Globus pallidus (tissue), 1 donor: Measurements from ENCODE around the gene TMEM79.
"Not testable (repeated sequence)": the region's sequence is repeated elsewhere in the genome, so short reads cannot be mapped to it uniquely, and the experiment has no call there.

Experiments used
- DNase-seq: peaks from one replicate; pipeline ENCODE4 v3.0.0-alpha.2; 2015; ENCODE audit warnings: low spot score

TMEM79 gene

GRCh38 chr1:156303241-156303640 is 19.1 kb downstream of the TMEM79 start:
- DNase-seq = no peak

DNA sequence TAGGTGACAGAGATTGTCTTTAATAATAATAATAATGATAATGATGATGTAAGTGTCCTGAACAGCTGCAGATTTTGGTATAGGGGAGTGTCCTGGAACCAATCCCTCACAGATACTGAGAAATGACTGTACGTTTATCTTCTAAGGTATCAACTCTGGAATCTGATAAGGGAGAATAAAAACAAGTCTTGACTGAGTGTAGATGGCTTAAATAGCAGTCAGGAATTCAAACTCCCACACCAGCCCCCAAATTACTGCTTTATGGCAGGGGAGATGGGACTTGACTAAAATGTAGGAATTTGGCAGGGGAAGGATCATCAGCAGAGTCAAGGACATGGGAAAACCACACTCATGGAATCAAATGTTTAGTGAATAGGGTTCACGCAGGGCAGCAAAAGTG is 21.1 kb downstream of the TMEM79 start:
- DNase-seq = no peak

DNA sequence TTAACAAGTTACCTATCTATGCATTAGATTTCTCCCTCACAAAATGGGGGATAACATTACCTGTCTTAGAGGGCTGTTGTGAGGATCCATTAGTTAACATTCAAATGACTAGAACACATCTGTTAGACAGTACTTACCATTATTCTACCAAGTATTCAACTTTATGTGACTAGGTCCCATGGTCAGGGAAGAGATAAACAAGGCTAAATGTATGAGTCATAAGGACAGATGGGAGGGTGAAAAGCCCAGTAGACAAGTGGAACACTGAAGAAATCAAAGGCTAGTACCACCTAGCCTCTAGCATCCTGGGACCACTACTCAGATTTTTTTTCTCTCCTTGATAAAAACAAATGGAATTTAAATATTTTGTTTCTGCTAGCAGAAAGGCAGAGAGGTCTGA is 24.0 kb downstream of the TMEM79 start:
- DNase-seq = no peak

DNA sequence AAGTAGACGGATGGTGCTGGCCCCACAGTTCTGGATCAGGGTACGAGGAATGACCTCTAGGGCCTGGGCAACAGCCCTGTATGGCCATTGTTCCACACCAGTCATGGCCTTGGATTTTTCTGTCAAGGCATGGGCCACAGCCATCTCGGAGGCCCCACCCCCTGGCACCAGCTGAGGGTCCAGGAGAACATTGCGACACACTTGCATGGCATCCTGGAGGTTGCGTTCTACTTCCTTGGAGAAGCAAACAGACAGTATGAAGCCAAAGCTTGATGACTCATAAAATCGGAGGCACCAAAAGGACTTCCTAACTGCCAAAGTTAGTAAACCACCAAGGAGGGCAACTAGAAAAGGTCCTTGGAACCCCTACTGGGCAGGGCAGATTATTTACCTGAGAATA is 26.8 kb downstream of the TMEM79 start:
- DNase-seq = no peak

- no peak for DNase-seq
These were observed 32.8 kb downstream of the TMEM79 start for GRCh38 chr1:156316909-156317308.

GRCh38 chr1:156319664-156320063 is 35.5 kb downstream of the TMEM79 start:
- DNase-seq = peak; percentile 16

DNA sequence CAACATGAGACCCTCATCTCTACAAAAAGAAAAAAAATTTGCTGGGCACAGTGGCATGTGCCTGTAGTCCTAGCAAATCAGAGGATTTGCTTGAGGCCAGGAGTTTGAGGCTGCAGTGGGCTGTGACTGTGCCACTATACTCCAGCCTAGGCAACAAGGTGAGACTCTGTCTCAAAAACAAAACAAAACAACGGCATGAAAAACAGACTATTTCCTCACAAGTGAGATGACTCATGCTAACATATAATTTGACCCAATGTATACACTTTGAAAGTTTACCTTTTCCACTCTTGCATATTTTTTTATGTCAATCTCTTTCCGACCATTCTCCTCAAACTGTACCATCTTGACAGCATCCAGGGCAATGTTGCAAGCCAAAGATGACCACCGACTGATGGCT is 36.4 kb downstream of the TMEM79 start:
- DNase-seq = no peak

- DNase-seq = not testable (repeated sequence)
These were observed 39.1 kb downstream of the TMEM79 start for GRCh38 chr1:156323179-156323578.

GRCh38 chr1:156336242-156336641 is 52.1 kb downstream of the TMEM79 start:
- DNase-seq = no peak

GRCh38 chr1:156337052-156337887 is 53.1 kb downstream of the TMEM79 start:
- DNase-seq = no peak

DNA sequence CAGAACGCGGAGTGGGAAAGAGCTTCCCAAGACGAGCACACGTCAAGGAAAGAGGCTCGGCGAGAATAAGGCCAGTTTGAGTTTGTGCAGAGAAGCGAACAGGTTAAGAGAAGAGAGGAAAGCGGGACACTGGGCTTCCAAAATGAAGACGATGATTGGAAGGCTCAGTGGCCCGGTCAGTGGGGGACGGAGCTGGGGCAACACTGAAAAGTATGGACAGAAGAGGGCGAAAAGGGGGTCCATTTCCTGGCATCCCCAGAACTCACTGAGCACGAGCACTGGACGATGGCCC is 53.7 kb downstream of the TMEM79 start:
- no peak for DNase-seq

GRCh38 chr1:156338180-156338976 is 54.3 kb downstream of the TMEM79 start, which contains the start of the genes CCT3 and TSACC:
TSS of gene CCT3 (minus strand) at chr1:156338292. CDS start at chr1:156338184, 108 bp downstream.
TSS of gene TSACC (plus strand) at chr1:156338526. CDS start at chr1:156339758, 1,232 bp downstream.
- peak; percentile 100 for DNase-seq
